Panc1 (cell line): Measurements from ENCODE around the gene IPO4. TPM values are rescaled to one million over a fixed set of nuclear protein-coding genes. Genes with fewer than 3 reads are reported as not detected.

Experiments
- ATAC-seq: fragments of 200-7000 bp; cut with Tn5 transposase; 2 replicates; pipeline ENCODE4 v1.9.1; 2020; ENCODE audit warnings: mild to moderate bottlenecking, moderate library complexity
- BruUV-seq: library from RNA; stranded (reverse); fragments of 400-500 nt; replicated peaks from 2 replicates; lab custom pipeline; 2021; lab: Mats Ljungman, UMichigan
- CTCF ChIA-PET: fragments of 300-600 bp; sonication (Branson Sonifier 250); formaldehyde crosslinking; loops from one replicate; lab custom pipeline; 2022; ENCODE audit warnings: antibody characterized with exemption; lab: Charles Lee
- POLR2A ChIA-PET: fragments of 300-600 bp; sonication (Branson Sonifier 250); formaldehyde crosslinking; loops from one replicate; lab custom pipeline; 2022; ENCODE audit warnings: antibody characterized with exemption; lab: Charles Lee
- DNase-seq: peaks from one replicate; pipeline ENCODE4 v3.0.0-alpha.2; 2010; ENCODE audit warnings: low read depth, low spot score
- H3K27ac ChIP-seq: 2 replicates; pipeline ENCODE4 v1.5.1; 2011; ENCODE audit warnings: mild to moderate bottlenecking, low read length, inconsistent platforms
- H3K27me3 ChIP-seq: fragments of 200-500 bp; sonication (Bioruptor generic); 2 replicates; pipeline ENCODE4 v1.6.0; 2014; ENCODE audit warnings: low read length, inconsistent platforms; ENCODE audit not compliant: control insufficient read depth, insufficient read depth
- H3K36me3 ChIP-seq: fragments of 200-500 bp; sonication (Bioruptor generic); 2 replicates; pipeline ENCODE4 v1.5.1; 2014; ENCODE audit warnings: inconsistent platforms, mild to moderate bottlenecking, low read length, moderate library complexity; ENCODE audit not compliant: control insufficient read depth, insufficient read depth
- H3K4me1 ChIP-seq: 2 replicates; pipeline ENCODE4 v1.5.1; 2011; ENCODE audit warnings: inconsistent platforms, mild to moderate bottlenecking, low read length, moderate library complexity; ENCODE audit not compliant: control insufficient read depth, insufficient read depth
- H3K4me3 ChIP-seq, 2 experiments: 2 replicates each; pipeline ENCODE4 v1.5.1; 2011 to 2012; ENCODE audit warnings: low read depth in 2 of 2, low read length in 2 of 2, mild to moderate bottlenecking in 2 of 2, inconsistent platforms in 1 of 2, moderate library complexity in 1 of 2
- H3K9me3 ChIP-seq: fragments of 200-500 bp; sonication (Bioruptor generic); 2 replicates; pipeline ENCODE4 v1.5.1; 2014; ENCODE audit warnings: low read depth, mild to moderate bottlenecking, inconsistent platforms, low read length, moderate library complexity; ENCODE audit not compliant: control insufficient read depth, insufficient read depth
- CTCF ChIP-seq: fragments of 450-650 bp; IDR thresholded peaks from 2 replicates; pipeline ENCODE4 v1.5.1; 2017; ENCODE audit warnings: mild to moderate bottlenecking
- POLR2AphosphoS5 ChIP-seq: IDR thresholded peaks from 2 replicates; pipeline ENCODE4 v1.6.1; 2012; ENCODE audit warnings: mild to moderate bottlenecking, low read depth, low read length, moderate library complexity
- SIN3A ChIP-seq: IDR thresholded peaks from 2 replicates; pipeline ENCODE4 v1.6.1; 2012; ENCODE audit warnings: low read depth, mild to moderate bottlenecking, low read length, moderate library complexity, borderline replicate concordance; ENCODE audit not compliant: insufficient read depth
- TCF7L2 ChIP-seq: IDR thresholded peaks from 2 replicates; pipeline ENCODE4 v1.6.1; 2011; ENCODE audit warnings: mild to moderate bottlenecking, low read depth, low read length, inconsistent platforms
- in situ Hi-C: cut with HindIII; loops from 2 replicates; pipeline ENCODE4 v1.10.0; 2016; ENCODE audit warnings: low sequenced_read_pairs, low pct_unique_long_range_greater_than_20kb
- intact Hi-C: fragments of 100-400 bp; cut with micrococcal nuclease; formaldehyde crosslinking; loops from one replicate; pipeline ENCODE4 v1.10.0; 2022; ENCODE audit not compliant: unreplicated experiment
- total RNA-seq: library from RNA; stranded (reverse); gene quantifications from one replicate; pipeline ENCODE4 v1.2.1, GENCODE V29; 2021; ENCODE audit not compliant: unreplicated experiment
- TF ChIP-seq, protein P1 (sequence below), 2 experiments: IDR thresholded peaks; 2 replicates each; pipeline ENCODE4 v1.6.1; 2011 to 2012; ENCODE audit warnings: low read depth in 2 of 2, control low read depth in 1 of 2, low read length in 1 of 2, mild to moderate bottlenecking in 1 of 2, moderate library complexity in 1 of 2; ENCODE audit not compliant: insufficient read depth in 1 of 2

IPO4 gene
- total RNA-seq, 1 experiment from 2014 or later: 103 TPM

DNA sequence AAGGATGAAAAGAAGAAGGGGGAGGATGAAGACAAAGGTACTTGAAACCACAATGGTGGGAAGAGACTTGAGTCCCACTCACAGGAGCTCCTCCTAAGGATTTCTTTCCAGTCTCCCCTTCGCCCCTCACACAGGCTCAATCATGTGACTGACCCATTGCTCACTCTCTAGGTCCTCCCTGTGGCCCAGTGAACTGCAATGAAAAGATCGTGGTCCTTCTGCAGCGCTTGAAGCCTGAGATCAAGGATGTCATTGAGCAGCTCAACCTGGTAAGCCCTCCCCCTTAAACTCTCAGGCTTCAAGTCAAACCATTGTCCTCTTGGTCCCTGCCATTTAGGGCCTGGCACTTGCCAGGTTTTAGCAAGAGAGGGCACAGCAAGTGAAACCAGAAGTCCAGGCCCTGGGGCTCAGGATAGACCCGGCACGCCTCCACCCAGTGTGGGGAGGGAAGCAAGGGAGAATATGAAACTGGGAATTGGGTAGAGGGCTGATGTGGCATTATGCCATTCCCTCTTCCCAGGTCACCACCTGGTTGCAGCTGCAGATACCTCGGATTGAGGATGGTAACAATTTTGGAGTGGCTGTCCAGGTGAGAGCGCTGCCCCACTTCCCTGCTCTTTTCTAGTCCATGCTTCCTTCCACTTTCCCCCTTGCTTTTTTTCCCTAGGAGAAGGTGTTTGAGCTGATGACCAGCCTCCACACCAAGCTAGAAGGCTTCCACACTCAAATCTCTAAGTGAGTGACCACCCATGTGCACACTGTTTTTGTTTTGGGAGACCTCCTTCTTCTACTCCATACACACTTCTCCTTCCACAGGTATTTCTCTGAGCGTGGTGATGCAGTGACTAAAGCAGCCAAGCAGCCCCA lies 50.9 kb downstream of the IPO4 start:
- intact Hi-C loops (no loop called here), in situ Hi-C loops (no loop called here)
- Histone ChIP-seq H3K4me3 (peak overlapping the region in 1 of 2 experiments; percentile 46; a peak in 1 of 4 replicates), H3K27me3 (no peaks in the 10 kb centered on the region), H3K36me3 (no peaks in the 10 kb centered on the region; the same call in 1 of the 2 replicates), H3K9me3 (no peaks in the 10 kb centered on the region), H3K4me1 (peaks cover 30% of the 10 kb centered on the region), H3K27ac (peak overlapping the region; percentile 81; the same call in 1 of the 2 replicates)
- no TSS peak for BruUV-seq
- ChIA-PET CTCF (interaction anchor here (0.8 kb wide), 1 partner anchor 80 kb away, joined by 3 read pairs; no protein-coding TSS in a partner anchor), POLR2A (interaction anchor here (0.6 kb wide), 1 partner anchor 9 kb away, joined by 3 read pairs; the partner anchor contains the start of gene RNF31)
- no peak for TF ChIP-seq CTCF
- no peak for TF ChIP-seq SIN3A
- TF ChIP-seq, protein P1, sequence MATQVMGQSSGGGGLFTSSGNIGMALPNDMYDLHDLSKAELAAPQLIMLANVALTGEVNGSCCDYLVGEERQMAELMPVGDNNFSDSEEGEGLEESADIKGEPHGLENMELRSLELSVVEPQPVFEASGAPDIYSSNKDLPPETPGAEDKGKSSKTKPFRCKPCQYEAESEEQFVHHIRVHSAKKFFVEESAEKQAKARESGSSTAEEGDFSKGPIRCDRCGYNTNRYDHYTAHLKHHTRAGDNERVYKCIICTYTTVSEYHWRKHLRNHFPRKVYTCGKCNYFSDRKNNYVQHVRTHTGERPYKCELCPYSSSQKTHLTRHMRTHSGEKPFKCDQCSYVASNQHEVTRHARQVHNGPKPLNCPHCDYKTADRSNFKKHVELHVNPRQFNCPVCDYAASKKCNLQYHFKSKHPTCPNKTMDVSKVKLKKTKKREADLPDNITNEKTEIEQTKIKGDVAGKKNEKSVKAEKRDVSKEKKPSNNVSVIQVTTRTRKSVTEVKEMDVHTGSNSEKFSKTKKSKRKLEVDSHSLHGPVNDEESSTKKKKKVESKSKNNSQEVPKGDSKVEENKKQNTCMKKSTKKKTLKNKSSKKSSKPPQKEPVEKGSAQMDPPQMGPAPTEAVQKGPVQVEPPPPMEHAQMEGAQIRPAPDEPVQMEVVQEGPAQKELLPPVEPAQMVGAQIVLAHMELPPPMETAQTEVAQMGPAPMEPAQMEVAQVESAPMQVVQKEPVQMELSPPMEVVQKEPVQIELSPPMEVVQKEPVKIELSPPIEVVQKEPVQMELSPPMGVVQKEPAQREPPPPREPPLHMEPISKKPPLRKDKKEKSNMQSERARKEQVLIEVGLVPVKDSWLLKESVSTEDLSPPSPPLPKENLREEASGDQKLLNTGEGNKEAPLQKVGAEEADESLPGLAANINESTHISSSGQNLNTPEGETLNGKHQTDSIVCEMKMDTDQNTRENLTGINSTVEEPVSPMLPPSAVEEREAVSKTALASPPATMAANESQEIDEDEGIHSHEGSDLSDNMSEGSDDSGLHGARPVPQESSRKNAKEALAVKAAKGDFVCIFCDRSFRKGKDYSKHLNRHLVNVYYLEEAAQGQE (IDR thresholded peaks at IDR 0.05; ENCODE audit: insufficient read depth in 1 of 2, low read depth in 2 of 2, low read length in 1 of 2): no peak
- no peak for TF ChIP-seq TCF7L2
- no peak; the same call in 1 of the 2 replicates for TF ChIP-seq POLR2AphosphoS5
- no peak for DNase-seq
- no peak for ATAC-seq

- ChIA-PET POLR2A (interaction anchor here (0.6 kb wide), 1 partner anchor 10 kb away, joined by 3 read pairs; the partner anchor contains the start of gene RNF31), CTCF (interaction anchor here (0.8 to 0.9 kb wide), 2 partner anchors 22 to 79 kb away, joined by 3 read pairs; partner anchors contain the start of genes DCAF11 and NRL)
- H3K27ac ChIP-seq: peak overlapping the region; percentile 81
- no peak for TF ChIP-seq CTCF
- no peaks in the 10 kb centered on the region for H3K27me3 ChIP-seq
- H3K36me3 ChIP-seq: no peaks in the 10 kb centered on the region; the same call in 1 of the 2 replicates
- no peaks in the 10 kb centered on the region for H3K9me3 ChIP-seq
- DNase-seq (no peak), ATAC-seq (no peak)
- BruUV-seq: no TSS peak
- H3K4me3 ChIP-seq: peak overlapping the region; percentile 46 to 81
- peaks cover 30% of the 10 kb centered on the region for H3K4me1 ChIP-seq
- in situ Hi-C loops (no loop called here), intact Hi-C loops (no loop called here)
Observed at GRCh38 chr14:24136684-24137528, 51.7 kb downstream of the IPO4 start.
